Tibial artery (tissue), 4 donors: ENCODE results near the gene LRFN2.

Experiments used
- DNase-seq, 2 donors: peaks; one replicate each; pipeline ENCODE4 v3.0.0-alpha.2; 2019
- H3K27ac ChIP-seq, 2 donors: fragments of 200-600 bp; sonication (generic) in 1 of 2; 1 replicate in 1 of 2; 2 replicates in 1 of 2; pipeline ENCODE4 v1.5.1; 2018 to 2019; ENCODE audit warnings: mild to moderate bottlenecking in 1 of 2
- H3K27me3 ChIP-seq, 2 donors: fragments of 200-600 bp; sonication (generic) in 1 of 2; one replicate each; pipeline versions ENCODE4 v1.5.1 to v1.6.0; 2016 to 2019
- H3K36me3 ChIP-seq, 3 donors: fragments of 200-600 bp; sonication (generic) in 2 of 3; one replicate each; pipeline ENCODE4 v1.5.1; 2016 to 2019; ENCODE audit warnings: mild to moderate bottlenecking in 2 of 3
- H3K4me1 ChIP-seq, 4 donors: fragments of 200-600 bp; sonication (generic) in 2 of 4; 1 replicate in 3 of 4; 2 replicates in 1 of 4; pipeline ENCODE4 v1.5.1; 2016 to 2019
- H3K4me3 ChIP-seq, 2 donors: fragments of 200-600 bp; sonication (generic) in 1 of 2; 1 replicate in 1 of 2; 2 replicates in 1 of 2; pipeline ENCODE4 v1.5.1; 2018 to 2019; ENCODE audit warnings: mild to moderate bottlenecking in 2 of 2
- H3K9me3 ChIP-seq, 3 donors: fragments of 200-600 bp; sonication (generic) in 1 of 3; one replicate each; pipeline ENCODE4 v1.5.1; 2016 to 2019
- CTCF ChIP-seq, 2 experiments: fragments of 200-600 bp in 1 of 2; fragments of 450-650 bp in 1 of 2; IDR thresholded peaks; one replicate each; pipeline ENCODE4 v1.5.1; 2017 to 2019; ENCODE audit warnings: antibody characterized with exemption in 2 of 2, mild to moderate bottlenecking in 1 of 2, moderate library complexity in 1 of 2
- intact Hi-C: fragments of 100-400 bp; cut with DNase I; formaldehyde crosslinking; loops from one replicate; pipeline ENCODE4 v1.15.0; 2023; ENCODE audit warnings: low total_unique reads

Gene LRFN2

DNA sequence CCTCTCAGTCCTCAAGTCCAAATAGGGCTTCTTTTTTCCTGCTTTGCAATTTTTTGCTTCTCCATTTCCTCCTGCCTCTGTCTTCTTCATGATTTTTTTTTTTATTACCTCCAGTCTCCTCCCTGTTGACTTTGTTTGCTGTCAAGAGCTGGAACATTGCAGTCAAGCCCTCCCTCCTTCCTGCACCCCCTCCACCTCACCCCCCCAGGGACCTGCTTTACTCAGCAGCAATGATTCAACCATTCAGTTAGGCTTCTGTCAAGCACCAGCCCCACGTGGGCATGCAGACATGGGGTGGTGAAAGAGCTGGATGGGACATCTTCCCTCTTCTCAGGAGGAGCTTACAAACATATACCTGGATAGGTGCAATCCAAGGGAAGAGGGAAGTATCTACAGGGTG is 142.4 kb downstream of the LRFN2 start:
- intact Hi-C loops = no loop called here
- Histone ChIP-seq H3K36me3 (no peaks in the 10 kb centered on the region), H3K4me1 (no peaks in the 10 kb centered on the region), H3K4me3 (no peak overlapping the region), H3K27me3 (peaks cover 0 to 3% of the 10 kb centered on the region in 2 donors), H3K9me3 (no peaks in the 10 kb centered on the region), H3K27ac (no peak overlapping the region)
- DNase-seq = no peak
- no peak for TF ChIP-seq CTCF (IDR thresholded peaks at IDR 0.05)

DNA sequence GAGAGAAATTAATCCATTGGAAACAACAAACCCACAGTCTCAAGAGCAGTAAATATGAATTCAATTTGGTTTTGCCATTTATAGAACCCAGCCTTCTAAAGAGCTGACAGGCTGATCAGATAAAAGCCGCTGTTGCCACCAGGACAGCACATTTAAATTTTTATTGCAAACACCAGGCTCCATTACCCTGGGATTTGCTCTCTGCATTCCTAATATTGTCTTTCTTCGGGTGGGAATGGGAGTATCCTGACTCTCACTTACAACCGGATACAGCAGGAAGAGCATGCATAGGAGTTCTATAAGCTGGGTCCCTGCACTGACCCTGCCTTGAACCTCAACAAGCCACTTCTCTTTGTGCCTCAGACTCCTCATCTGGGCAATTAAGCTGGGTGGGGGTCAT is 142.9 kb downstream of the LRFN2 start:
- Histone ChIP-seq H3K27ac (no peak overlapping the region), H3K9me3 (no peaks in the 10 kb centered on the region), H3K4me3 (no peak overlapping the region), H3K36me3 (no peaks in the 10 kb centered on the region), H3K27me3 (peaks cover 0 to 3% of the 10 kb centered on the region in 2 donors), H3K4me1 (no peaks in the 10 kb centered on the region)
- no peak for TF ChIP-seq CTCF (IDR thresholded peaks at IDR 0.05)
- intact Hi-C loops = no loop called here
- no peak for DNase-seq

- no peak for TF ChIP-seq CTCF (IDR thresholded peaks at IDR 0.05)
- H3K27ac ChIP-seq = no peak overlapping the region
- DNase-seq = no peak
- intact Hi-C loops = no loop called here
- H3K9me3 ChIP-seq = no peaks in the 10 kb centered on the region
- H3K4me1 ChIP-seq = no peaks in the 10 kb centered on the region
- no peaks in the 10 kb centered on the region for H3K36me3 ChIP-seq
- peaks cover 0 to 3% of the 10 kb centered on the region in 2 donors for H3K27me3 ChIP-seq
- no peak overlapping the region for H3K4me3 ChIP-seq
Measured at GRCh38 chr6:40443842-40444241, 143.3 kb downstream of the LRFN2 start.

DNA sequence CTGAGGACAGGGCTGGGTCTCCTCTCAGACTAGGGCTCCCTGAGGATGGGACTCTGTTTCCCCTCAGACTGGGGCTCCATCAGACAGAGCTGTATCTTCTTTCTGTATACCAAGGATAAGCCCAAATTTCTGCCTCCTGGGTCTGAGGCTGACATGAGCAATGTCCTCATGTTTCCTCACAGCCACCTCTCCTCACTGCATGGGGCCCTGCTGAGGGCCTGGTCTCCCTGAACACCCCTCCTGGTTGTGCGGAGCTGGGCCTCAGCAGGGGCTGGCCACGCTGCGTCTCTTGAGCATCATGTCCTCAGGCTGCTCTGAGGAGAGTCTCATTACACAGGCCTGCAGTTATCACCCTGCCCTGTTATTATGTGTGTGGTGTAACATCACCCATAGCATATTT is 144.6 kb downstream of the LRFN2 start:
- Histone ChIP-seq H3K36me3 (no peaks in the 10 kb centered on the region), H3K4me3 (no peak overlapping the region), H3K9me3 (no peaks in the 10 kb centered on the region), H3K4me1 (no peaks in the 10 kb centered on the region), H3K27ac (no peak overlapping the region), H3K27me3 (no peaks in the 10 kb centered on the region)
- intact Hi-C loops = no loop called here
- no peak for DNase-seq
- TF ChIP-seq CTCF (IDR thresholded peaks at IDR 0.05) = no peak

GRCh38 chr6:40441150-40441549 is 146.0 kb downstream of the LRFN2 start:
- DNase-seq = no peak

More at GRCh38 chr6:40441150-40441549, 146.0 kb downstream of the LRFN2 start:
- no peaks in the 10 kb centered on the region for H3K9me3 ChIP-seq
- H3K4me1 ChIP-seq = no peaks in the 10 kb centered on the region
- H3K4me3 ChIP-seq = no peak overlapping the region
- H3K36me3 ChIP-seq = no peaks in the 10 kb centered on the region
- no peak overlapping the region for H3K27ac ChIP-seq
- TF ChIP-seq CTCF (IDR thresholded peaks at IDR 0.05) = no peak
- H3K27me3 ChIP-seq = no peaks in the 10 kb centered on the region
- intact Hi-C loops = no loop called here
